GM21786 (cell line): ENCODE results near the gene SLC12A9.

Experiments
- ATAC-seq: cut with Tn5 transposase; IDR thresholded peaks from one replicate; pipeline ENCODE4 v1.9.1; 2021; ENCODE audit not compliant: unreplicated experiment

Gene SLC12A9

DNA sequence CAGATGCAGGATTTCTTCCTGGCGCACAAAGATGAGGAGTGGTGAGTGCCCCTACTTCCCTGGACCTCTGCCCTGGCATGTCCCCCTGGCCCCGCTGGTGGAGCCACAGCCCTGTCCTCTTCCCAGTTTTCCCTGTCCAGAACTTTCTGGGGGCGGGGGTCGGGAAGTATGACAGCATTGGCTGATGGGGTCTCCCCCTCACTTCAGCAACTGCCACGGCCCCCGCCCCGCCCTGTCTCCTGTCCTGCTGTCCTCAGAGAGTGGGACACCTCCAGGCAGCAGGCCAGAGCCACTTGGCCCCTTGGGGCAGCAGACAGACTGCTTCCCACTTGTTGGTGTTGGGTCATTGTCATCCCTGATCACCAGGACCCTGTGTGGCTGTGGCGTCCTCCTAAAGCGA, 29.7 kb downstream of the SLC12A9 start:
- no peak for ATAC-seq

DNA sequence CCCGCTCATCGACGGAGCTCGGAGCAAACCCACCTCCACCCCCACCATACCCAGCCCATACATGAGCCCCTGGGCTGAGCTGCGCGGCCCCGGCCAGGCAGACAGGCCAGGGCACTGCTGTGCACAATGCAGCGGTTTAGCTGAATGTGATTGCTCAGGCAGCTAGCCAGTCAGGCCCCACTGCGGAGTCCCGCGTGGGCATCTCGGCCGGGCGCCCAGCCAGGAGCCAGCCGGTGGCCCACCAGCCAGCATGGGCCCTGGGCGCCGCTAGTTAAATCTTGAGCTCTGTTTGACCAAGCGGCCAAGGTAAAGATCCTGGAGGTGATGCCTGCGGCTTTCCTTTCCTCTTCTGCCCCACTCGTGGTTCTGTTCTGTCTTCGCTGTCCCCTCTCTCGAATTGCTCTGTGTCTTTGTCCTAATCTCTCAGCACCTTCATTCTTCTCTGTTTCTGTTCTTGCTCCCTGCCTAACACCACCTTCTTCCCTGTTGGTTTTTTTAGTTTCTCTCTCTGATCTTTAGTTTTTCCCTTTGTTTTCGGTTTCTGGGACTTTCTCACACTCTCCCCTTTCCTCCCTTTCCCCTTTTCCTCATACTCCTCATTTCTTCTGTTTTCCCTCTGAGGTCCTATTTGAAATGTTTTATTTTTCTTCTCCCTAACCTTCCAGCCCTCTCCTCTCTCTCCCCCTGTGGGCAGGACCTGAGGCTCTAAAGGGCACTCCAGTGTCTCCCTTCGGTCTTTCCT, 30.4 kb downstream of the SLC12A9 start:
- no peak for ATAC-seq

GRCh38 chr7:100884736-100885439, 32.4 kb downstream of the SLC12A9 start:
- ATAC-seq: no peak

DNA sequence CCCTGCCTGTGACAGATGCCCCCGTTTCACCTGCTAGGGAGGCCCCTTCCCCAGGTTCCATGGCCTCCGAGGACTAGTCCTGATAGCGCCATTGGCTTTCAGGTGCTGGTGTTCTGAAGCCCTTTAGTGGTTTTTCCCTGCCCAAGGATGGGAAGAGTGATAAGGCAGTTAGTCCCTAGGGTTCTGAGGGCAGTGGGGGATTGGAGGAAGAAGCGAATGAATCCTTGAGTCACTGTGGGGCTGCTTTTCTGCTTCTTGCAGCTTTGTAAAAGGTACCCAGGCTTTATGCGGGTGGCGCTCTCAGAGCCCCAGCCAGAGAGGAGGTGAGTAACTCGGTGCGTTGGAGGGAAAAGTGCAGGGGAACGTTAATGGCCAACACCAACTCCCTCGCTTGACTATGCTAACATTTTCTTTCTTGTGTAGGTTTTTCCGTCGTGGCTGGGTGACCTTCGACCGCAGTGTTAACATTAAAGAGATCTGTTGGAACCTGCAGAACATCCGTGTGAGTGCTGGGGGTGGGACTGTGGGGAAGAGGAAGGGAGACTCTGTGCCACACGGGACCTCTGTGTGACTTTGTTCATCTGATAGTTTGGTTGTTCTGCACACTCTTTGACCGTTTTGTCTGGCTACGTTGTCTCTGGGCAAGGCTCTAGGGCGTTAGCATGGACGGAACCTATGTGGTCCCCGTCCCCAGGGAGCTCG, 33.1 kb downstream of the SLC12A9 start:
- ATAC-seq: no peak

- no peak for ATAC-seq
Measured at GRCh38 chr7:100886142-100886935, 33.8 kb downstream of the SLC12A9 start.

DNA sequence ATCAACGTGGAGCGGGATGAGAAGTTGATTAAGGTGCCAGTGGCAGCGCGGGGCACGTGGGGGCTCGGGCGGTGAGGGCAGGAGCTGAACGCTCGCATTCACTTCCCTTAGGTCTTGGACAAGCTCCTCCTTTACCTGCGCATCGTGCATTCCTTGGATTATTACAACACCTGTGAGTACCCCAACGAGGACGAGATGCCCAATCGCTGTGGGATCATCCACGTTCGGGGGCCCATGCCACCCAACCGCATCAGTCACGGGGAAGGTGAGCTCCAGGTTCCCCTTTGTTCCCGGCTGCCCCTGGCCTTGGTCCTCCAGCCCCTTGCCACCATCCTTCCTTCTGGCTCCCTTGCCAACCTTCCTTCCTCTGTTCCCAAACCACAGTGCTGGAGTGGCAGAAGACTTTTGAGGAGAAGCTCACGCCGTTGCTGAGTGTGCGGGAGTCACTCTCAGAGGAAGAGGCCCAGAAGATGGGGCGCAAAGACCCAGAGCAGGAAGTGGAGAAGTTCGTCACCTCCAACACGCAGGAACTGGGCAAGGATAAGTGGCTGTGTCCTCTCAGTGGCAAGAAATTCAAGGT, 34.5 kb downstream of the SLC12A9 start:
- no peak for ATAC-seq

- peak; percentile 40 for ATAC-seq
Measured at GRCh38 chr7:100887516-100888290, 35.2 kb downstream of the SLC12A9 start.

DNA sequence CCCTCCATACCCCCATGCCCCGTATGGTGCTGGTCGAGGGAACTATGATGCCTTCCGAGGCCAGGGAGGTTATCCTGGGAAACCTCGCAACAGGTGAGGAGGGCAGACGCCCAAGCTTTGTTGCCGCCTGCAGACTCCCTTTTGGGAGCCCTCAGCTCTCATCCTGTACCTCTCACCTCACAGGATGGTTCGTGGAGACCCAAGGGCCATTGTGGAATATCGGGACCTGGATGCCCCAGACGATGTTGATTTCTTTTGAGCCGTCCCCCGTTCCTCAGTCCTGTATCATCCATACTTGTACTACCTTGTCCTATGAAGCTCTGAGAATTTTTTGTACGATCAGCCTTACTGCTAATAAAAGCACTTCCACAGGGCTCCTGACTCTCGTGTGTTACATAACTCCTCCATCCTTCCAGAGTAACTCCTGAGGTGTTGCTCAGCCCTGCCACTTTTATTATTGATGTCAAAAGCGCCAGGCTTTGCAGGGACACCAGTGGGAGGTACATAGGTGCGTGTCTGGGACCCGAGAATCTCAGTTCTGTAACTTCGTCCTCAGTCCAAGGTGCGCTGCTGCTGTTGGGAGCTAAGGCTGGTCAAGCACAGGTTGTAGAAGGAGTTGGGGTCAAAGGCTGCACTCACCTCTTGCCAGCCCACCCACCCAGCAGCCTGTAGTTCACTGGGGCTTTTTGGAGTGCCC, 35.9 kb downstream of the SLC12A9 start:
- ATAC-seq: no peak

DNA sequence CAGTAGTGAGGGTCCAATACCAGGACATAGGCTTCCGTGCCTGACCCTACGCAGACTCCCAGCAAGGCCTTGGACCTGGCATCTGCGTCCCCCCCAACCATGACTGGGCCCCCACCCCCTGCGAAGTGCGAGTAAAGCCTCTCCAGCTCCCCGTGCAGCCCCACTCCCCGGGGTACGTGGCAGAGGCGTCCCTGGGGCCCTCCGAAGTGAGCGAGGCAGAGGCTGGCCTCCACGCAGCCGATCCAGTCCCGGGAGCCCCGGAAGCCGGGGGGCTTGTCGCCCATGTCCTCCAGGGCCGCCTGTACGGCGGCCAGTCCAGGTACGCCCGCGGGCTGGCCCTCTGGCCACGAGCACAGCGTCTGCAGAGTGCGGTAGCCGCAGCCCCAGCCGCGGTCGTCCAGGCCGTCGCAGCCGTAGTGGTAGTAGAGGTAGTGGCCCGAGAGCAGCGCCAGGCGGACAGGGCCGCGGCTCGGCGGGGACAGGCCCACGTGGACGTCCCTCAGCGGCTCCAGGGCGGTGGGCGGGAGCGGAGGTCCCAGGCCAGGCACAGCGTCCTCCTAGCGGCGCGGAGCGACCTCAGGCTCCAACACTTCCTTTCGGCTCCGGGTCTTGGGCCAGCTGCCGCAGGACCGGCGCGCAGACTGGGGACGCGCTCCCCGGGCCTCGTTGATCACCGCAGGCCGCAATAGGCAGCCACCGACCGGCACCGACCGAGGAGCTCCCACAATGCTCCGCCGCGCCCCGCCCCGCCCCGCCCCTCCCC, 36.7 kb downstream of the SLC12A9 start, which contains the start of gene UFSP1:
TSS of gene UFSP1 (minus strand) at position 728 of the 763 bp plus-strand sequence. CDS start at position 284, 444 bp downstream.
- peak; percentile 13 for ATAC-seq

GRCh38 chr7:100890653-100891567, 38.4 kb downstream of the SLC12A9 start:
- ATAC-seq: no peak

DNA sequence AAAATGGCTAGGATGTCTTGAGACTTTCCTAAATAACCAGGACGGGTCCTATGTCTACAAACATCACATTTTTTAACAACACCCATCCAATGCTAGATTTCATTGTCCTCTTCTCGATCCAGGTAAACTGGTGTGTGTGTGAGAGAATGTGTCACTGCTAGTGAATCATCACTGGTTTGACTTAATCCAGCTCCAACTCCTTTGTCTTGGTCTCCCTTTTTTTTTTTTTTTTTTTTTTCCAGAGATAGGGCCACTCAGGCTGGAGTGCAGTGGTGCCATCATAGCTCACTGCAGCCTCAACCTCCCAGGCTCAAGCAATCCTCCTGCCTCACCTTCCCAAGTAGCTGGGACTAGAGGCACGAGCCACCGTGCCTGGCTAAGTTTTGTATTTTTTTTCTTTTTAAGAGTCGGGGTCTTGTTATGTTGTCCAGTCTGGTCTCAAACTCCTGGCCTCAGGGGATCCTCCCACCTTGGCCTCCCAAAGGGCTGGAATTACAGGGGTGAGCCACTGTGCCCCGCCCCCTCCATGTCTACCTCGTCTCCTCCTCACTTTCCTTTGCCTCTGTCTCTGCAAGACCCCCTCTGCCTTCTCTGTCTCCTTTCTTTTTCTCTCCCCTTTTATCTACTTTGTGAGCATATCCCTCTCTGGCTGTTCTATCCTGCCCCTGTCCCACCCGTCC, 39.2 kb downstream of the SLC12A9 start:
- no peak for ATAC-seq

DNA sequence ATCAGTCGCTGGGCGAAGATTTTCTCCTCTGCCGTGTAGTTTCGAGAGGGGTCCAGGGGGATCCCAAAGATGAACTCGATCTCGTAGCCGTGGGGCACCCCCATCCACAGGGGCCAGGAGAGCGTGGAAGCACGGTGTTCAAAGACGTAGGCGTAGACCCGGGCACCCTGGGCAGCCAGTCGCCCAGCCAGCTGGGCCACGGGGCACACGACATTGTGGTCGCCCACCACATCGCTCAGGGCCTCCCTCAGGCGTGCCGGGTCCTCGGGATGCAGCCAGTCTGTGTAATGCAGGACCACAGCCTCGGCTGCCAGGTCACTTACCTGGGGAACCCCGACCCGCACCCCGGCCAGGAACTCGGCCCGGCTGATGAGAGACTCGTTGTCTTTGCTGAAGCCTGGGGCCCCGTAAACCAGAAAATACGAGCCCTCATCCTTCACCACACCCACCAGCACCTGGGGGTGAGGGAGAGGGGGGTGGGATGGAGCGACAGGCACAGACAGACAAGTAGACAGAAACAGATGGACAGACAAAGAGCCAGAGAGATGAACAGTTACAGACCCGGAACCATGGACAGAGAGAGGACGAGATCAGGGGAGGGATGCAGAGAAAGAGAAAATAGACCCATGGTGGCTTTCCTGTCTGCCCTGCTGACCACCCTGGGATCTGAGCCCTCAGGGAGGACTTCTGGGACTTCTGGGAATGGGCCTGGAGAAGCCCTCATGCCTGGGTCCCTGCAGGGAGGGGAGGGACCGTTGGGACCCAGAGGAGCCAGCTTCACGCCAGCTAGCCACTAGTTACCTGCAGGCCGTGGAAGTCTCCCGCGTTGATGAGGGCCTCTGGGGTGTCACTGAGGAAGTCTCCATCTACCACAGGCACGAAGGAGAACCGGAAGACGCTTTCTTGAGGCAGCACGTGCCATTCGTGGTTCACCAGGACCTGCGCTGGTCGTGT, 40.1 kb downstream of the SLC12A9 start:
- ATAC-seq: no peak

- ATAC-seq: no peak
Measured at GRCh38 chr7:100893318-100893895, 40.9 kb downstream of the SLC12A9 start.

- ATAC-seq: no peak
Measured at GRCh38 chr7:100893910-100894721, 41.6 kb downstream of the SLC12A9 start.
